Measurements from ENCODE around the gene SASH1. TPM values are rescaled to one million over a fixed set of nuclear protein-coding genes. Genes with fewer than 3 reads are reported as not detected.

Gene SASH1
- total RNA-seq, 4 donors from 2014 or later = 132 to 238 (median 160) TPM

GRCh38 chr6:148414836-148415235, 72.2 kb downstream of the SASH1 start:
- Histone ChIP-seq H3K27me3 (no peaks in the 10 kb centered on the region), H3K36me3 (no peaks in the 10 kb centered on the region), H3K4me1 (peaks cover 0 to 16% (median 2%) of the 10 kb centered on the region in 4 donors), H3K27ac (peak overlapping the region in 1 of 4 donors; percentile 15), H3K9me3 (no peaks in the 10 kb centered on the region), H3K4me3 (no peak overlapping the region)
- no peak for TF ChIP-seq POLR2A (IDR thresholded peaks at IDR 0.05)
- TF ChIP-seq EP300 (IDR thresholded peaks at IDR 0.05) = no peak
- TF ChIP-seq CTCF (IDR thresholded peaks at IDR 0.05) = no peak
- no peak for DNase-seq (ENCODE audit: low spot score in 2 of 2)
- WGBS, 2 donors = 28 to 39% methylated on average over 3 of the region's 3 CpGs

- H3K27me3 ChIP-seq = no peaks in the 10 kb centered on the region
- H3K9me3 ChIP-seq = no peaks in the 10 kb centered on the region
- no peak overlapping the region for H3K27ac ChIP-seq
- TF ChIP-seq POLR2A (IDR thresholded peaks at IDR 0.05) = no peak
- H3K4me3 ChIP-seq = no peak overlapping the region
- no peaks in the 10 kb centered on the region for H3K36me3 ChIP-seq
- DNase-seq (ENCODE audit: low spot score in 2 of 2) = no peak
- 89 to 92% methylated on average over 4 of the region's 4 CpGs for WGBS, 2 donors
- H3K4me1 ChIP-seq = peaks cover 0 to 16% (median 2%) of the 10 kb centered on the region in 4 donors
Observed at GRCh38 chr6:148415511-148416260, 73.0 kb downstream of the SASH1 start.

GRCh38 chr6:148416330-148416965, 73.8 kb downstream of the SASH1 start:
- H3K27me3 ChIP-seq = no peaks in the 10 kb centered on the region
- H3K9me3 ChIP-seq = no peaks in the 10 kb centered on the region
- no peak for TF ChIP-seq EP300 (IDR thresholded peaks at IDR 0.05)
- no peak for TF ChIP-seq CTCF (IDR thresholded peaks at IDR 0.05)
- TF ChIP-seq POLR2A (IDR thresholded peaks at IDR 0.05) = no peak
- H3K4me3 ChIP-seq = no peak overlapping the region
- WGBS, 2 donors = 76 to 87% methylated on average over 7 of the region's 7 CpGs
- peaks cover 0 to 16% (median 2%) of the 10 kb centered on the region in 4 donors for H3K4me1 ChIP-seq
- H3K36me3 ChIP-seq = no peaks in the 10 kb centered on the region
- no peak overlapping the region for H3K27ac ChIP-seq
- no peak for DNase-seq (ENCODE audit: low spot score in 2 of 2)

- WGBS, 2 donors = 96 to 97% methylated on average over 8 of the region's 8 CpGs
Observed at GRCh38 chr6:148417045-148417444, 74.4 kb downstream of the SASH1 start.

GRCh38 chr6:148419430-148419829, 76.8 kb downstream of the SASH1 start:
- Histone ChIP-seq H3K4me1 (peaks cover 0 to 12% (median 1%) of the 10 kb centered on the region in 4 donors), H3K36me3 (no peaks in the 10 kb centered on the region), H3K9me3 (no peaks in the 10 kb centered on the region), H3K4me3 (no peak overlapping the region), H3K27me3 (no peaks in the 10 kb centered on the region), H3K27ac (no peak overlapping the region)
- WGBS, 2 donors = 82 to 86% methylated on average over 5 of the region's 5 CpGs
- DNase-seq (ENCODE audit: low spot score in 2 of 2) = no peak
- TF ChIP-seq CTCF (IDR thresholded peaks at IDR 0.05) = no peak
- no peak for TF ChIP-seq EP300 (IDR thresholded peaks at IDR 0.05)
- TF ChIP-seq POLR2A (IDR thresholded peaks at IDR 0.05) = no peak

More at GRCh38 chr6:148417045-148417444, 74.4 kb downstream of the SASH1 start:
- peaks cover 0 to 16% (median 2%) of the 10 kb centered on the region in 4 donors for H3K4me1 ChIP-seq
- H3K9me3 ChIP-seq = no peaks in the 10 kb centered on the region
- DNase-seq (ENCODE audit: low spot score in 2 of 2) = no peak
- no peaks in the 10 kb centered on the region for H3K36me3 ChIP-seq
- TF ChIP-seq EP300 (IDR thresholded peaks at IDR 0.05) = no peak
- TF ChIP-seq CTCF (IDR thresholded peaks at IDR 0.05) = no peak
- TF ChIP-seq POLR2A (IDR thresholded peaks at IDR 0.05) = no peak
- no peaks in the 10 kb centered on the region for H3K27me3 ChIP-seq
- no peak overlapping the region for H3K27ac ChIP-seq
- no peak overlapping the region for H3K4me3 ChIP-seq

All from tibial nerve (tissue), 4 donors.